Neural progenitor cell (in vitro differentiated cells): ENCODE data around the gene ALDH1L1. TPM values are rescaled to one million over a fixed set of nuclear protein-coding genes. Genes with fewer than 3 reads are reported as not detected.
A peak's percentile ranks its signal among the peaks of the same experiment; 100 is the strongest.

Source experiments
- DNase-seq: peaks from one replicate; pipeline ENCODE4 v3.0.0-alpha.2; 2016; ENCODE audit warnings: low spot score
- H2AFZ ChIP-seq: fragments of 200-600 bp; sonication (generic); replicated peaks from 2 replicates; pipeline ENCODE4 v1.6.1; 2016; ENCODE audit warnings: antibody characterized with exemption
- H3F3A ChIP-seq: fragments of 200-600 bp; sonication (generic); 2 replicates; pipeline ENCODE4 v1.6.1; 2016; ENCODE audit warnings: antibody characterized with exemption, low read depth
- H3K27ac ChIP-seq: fragments of 200-600 bp; sonication (generic); 2 replicates; pipeline ENCODE4 v1.5.1; 2016; ENCODE audit warnings: mild to moderate bottlenecking
- H3K27me3 ChIP-seq: fragments of 200-600 bp; sonication (generic); 2 replicates; pipeline ENCODE4 v1.6.1; 2016; ENCODE audit warnings: mild to moderate bottlenecking, moderate library complexity
- H3K36me3 ChIP-seq: fragments of 200-600 bp; sonication (generic); 2 replicates; pipeline ENCODE4 v1.5.1; 2016
- H3K4me1 ChIP-seq: fragments of 200-600 bp; sonication (generic); 2 replicates; pipeline ENCODE4 v1.6.1; 2016; ENCODE audit warnings: mixed run types
- H3K4me2 ChIP-seq: fragments of 200-600 bp; sonication (generic); 2 replicates; pipeline ENCODE4 v1.6.1; 2016
- H3K4me3 ChIP-seq: fragments of 200-600 bp; sonication (generic); 2 replicates; pipeline ENCODE4 v1.5.1; 2016
- H3K79me2 ChIP-seq: fragments of 200-600 bp; sonication (generic); 2 replicates; pipeline ENCODE4 v1.6.1; 2016; ENCODE audit warnings: low read depth
- H3K9ac ChIP-seq: fragments of 200-600 bp; sonication (generic); 2 replicates; pipeline ENCODE4 v1.6.1; 2016
- H3K9me3 ChIP-seq: fragments of 200-600 bp; sonication (generic); 2 replicates; pipeline ENCODE4 v1.5.1; 2016; ENCODE audit warnings: low read depth
- H4K20me1 ChIP-seq: fragments of 200-600 bp; sonication (generic); 2 replicates; pipeline ENCODE4 v1.6.1; 2016; ENCODE audit warnings: low read depth
- H3K27ac Mint-ChIP-seq: 3 replicates; pipeline ENCODE4 v1.8.0; 2021; ENCODE audit warnings: mixed read lengths
- H3K27me3 Mint-ChIP-seq: 2 replicates; pipeline ENCODE4 v1.8.0; 2022; ENCODE audit warnings: low read depth, mild to moderate bottlenecking, inconsistent platforms, moderate library complexity, mixed read lengths; ENCODE audit not compliant: insufficient read depth
- H3K36me3 Mint-ChIP-seq: 3 replicates; pipeline ENCODE4 v1.8.0; 2021; ENCODE audit warnings: mixed read lengths
- H3K4me1 Mint-ChIP-seq: 3 replicates; pipeline ENCODE4 v1.8.0; 2021; ENCODE audit warnings: mixed read lengths
- H3K4me3 Mint-ChIP-seq: 3 replicates; pipeline ENCODE4 v1.8.0; 2021; ENCODE audit warnings: mild to moderate bottlenecking, moderate library complexity, mixed read lengths
- H3K9me3 Mint-ChIP-seq: 3 replicates; pipeline ENCODE4 v1.8.0; 2020; ENCODE audit warnings: mixed read lengths
- CTCF ChIP-seq: fragments of 200-600 bp; sonication (generic); IDR thresholded peaks from 2 replicates; pipeline ENCODE4 v1.5.1; 2017; ENCODE audit warnings: antibody characterized with exemption, mild to moderate bottlenecking
- EZH2 ChIP-seq: fragments of 200-600 bp; sonication (generic); IDR thresholded peaks from 2 replicates; pipeline ENCODE4 v1.6.1; 2017; ENCODE audit warnings: antibody characterized with exemption, mild to moderate bottlenecking, moderate library complexity
- EZH2phosphoT487 ChIP-seq: fragments of 200-600 bp; sonication (generic); IDR thresholded peaks from 2 replicates; pipeline ENCODE4 v1.6.1; 2017; ENCODE audit warnings: antibody characterized with exemption
- total RNA-seq: library from RNA; depleted of rRNA; stranded (reverse); fragments of >200 nt; gene quantifications from 2 replicates; pipeline ENCODE4 v1.2.3, GENCODE V29; 2015; ENCODE audit warnings: low replicate concordance

The ALDH1L1 gene
- total RNA-seq, 1 donor from 2014 or later = 0.60 TPM

- H3K36me3 ChIP-seq = no peaks in the 10 kb centered on the region
- no peaks in the 10 kb centered on the region for H3K27me3 ChIP-seq
- Mint-ChIP-seq H3K4me3 (peak overlapping the region; percentile 87), H3K4me1 (peaks cover 7% of the 10 kb centered on the region), H3K27ac (no peak overlapping the region), H3K9me3 (peaks cover 26% of the 10 kb centered on the region), H3K27me3 (peaks cover 3% of the 10 kb centered on the region), H3K36me3 (peaks cover 5% of the 10 kb centered on the region)
- H3K9me3 ChIP-seq = peaks cover 34% of the 10 kb centered on the region
- H3K4me3 ChIP-seq = no peak overlapping the region
- no peak overlapping the region for H3K4me2 ChIP-seq
- H3K9ac ChIP-seq = no peak overlapping the region
- no peak for TF ChIP-seq EZH2phosphoT487
- TF ChIP-seq EZH2 = no peak
- no peak for TF ChIP-seq CTCF
- H3K4me1 ChIP-seq = no peaks in the 10 kb centered on the region
- DNase-seq = no peak
- no peak overlapping the region for H2AFZ ChIP-seq
- no peak overlapping the region for H3K27ac ChIP-seq
- peaks cover 3% of the 10 kb centered on the region for H3K79me2 ChIP-seq
- peaks cover 11% of the 10 kb centered on the region for H3F3A ChIP-seq
- H4K20me1 ChIP-seq = no peaks in the 10 kb centered on the region
Observed at GRCh38 chr3:126085841-126086240, 94.5 kb downstream of the ALDH1L1 start.

GRCh38 chr3:126085276-126085675 is 95.1 kb downstream of the ALDH1L1 start:
- Histone ChIP-seq H3K79me2 (peaks cover 6% of the 10 kb centered on the region), H3K4me3 (no peak overlapping the region), H3K9me3 (peaks cover 34% of the 10 kb centered on the region), H3K9ac (no peak overlapping the region), H3K36me3 (no peaks in the 10 kb centered on the region), H3K4me2 (no peak overlapping the region), H3K27me3 (no peaks in the 10 kb centered on the region), H3K27ac (no peak overlapping the region), H3K4me1 (no peaks in the 10 kb centered on the region), H4K20me1 (no peaks in the 10 kb centered on the region), H2AFZ (no peak overlapping the region), H3F3A (peaks cover 11% of the 10 kb centered on the region)
- H3K27ac Mint-ChIP-seq = no peak overlapping the region
- no peak for DNase-seq
- peak overlapping the region; percentile 87 for H3K4me3 Mint-ChIP-seq
- H3K9me3 Mint-ChIP-seq = peaks cover 22% of the 10 kb centered on the region
- H3K4me1 Mint-ChIP-seq = peaks cover 7% of the 10 kb centered on the region
- H3K27me3 Mint-ChIP-seq = peaks cover 3% of the 10 kb centered on the region
- no peak for TF ChIP-seq CTCF
- no peak for TF ChIP-seq EZH2
- no peak for TF ChIP-seq EZH2phosphoT487
- H3K36me3 Mint-ChIP-seq = peaks cover 6% of the 10 kb centered on the region

- H3K36me3 ChIP-seq = no peaks in the 10 kb centered on the region
- Mint-ChIP-seq H3K27ac (peak overlapping the region; percentile 72), H3K27me3 (peaks cover 3% of the 10 kb centered on the region), H3K9me3 (peaks cover 27% of the 10 kb centered on the region), H3K4me3 (peak overlapping the region; percentile 87), H3K4me1 (peaks cover 7% of the 10 kb centered on the region), H3K36me3 (peaks cover 10% of the 10 kb centered on the region)
- TF ChIP-seq EZH2 (no peak), CTCF (no peak), EZH2phosphoT487 (no peak)
- H3K9me3 ChIP-seq = peaks cover 34% of the 10 kb centered on the region
- peaks cover 11% of the 10 kb centered on the region for H3F3A ChIP-seq
- no peak overlapping the region for H3K9ac ChIP-seq
- H3K4me2 ChIP-seq = peak overlapping the region; percentile 93
- H3K4me1 ChIP-seq = no peaks in the 10 kb centered on the region
- no peaks in the 10 kb centered on the region for H4K20me1 ChIP-seq
- peak overlapping the region; percentile 93 for H3K4me3 ChIP-seq
- H3K27me3 ChIP-seq = no peaks in the 10 kb centered on the region
- peak overlapping the region; percentile 99 for H2AFZ ChIP-seq
- DNase-seq = no peak
- peaks cover 6% of the 10 kb centered on the region for H3K79me2 ChIP-seq
- H3K27ac ChIP-seq = no peak overlapping the region
Observed at GRCh38 chr3:126084768-126085180, 95.6 kb downstream of the ALDH1L1 start.
